RPMI8226 (cell line): ENCODE results near the gene SPACA5B.
"Not testable (repeated sequence)": the region's sequence is repeated elsewhere in the genome, so short reads cannot be mapped to it uniquely, and the experiment has no call there.

ENCODE experiments used
- DNase-seq: peaks from one replicate; pipeline ENCODE4 v3.0.0-alpha.2; 2015

The SPACA5B gene

DNA sequence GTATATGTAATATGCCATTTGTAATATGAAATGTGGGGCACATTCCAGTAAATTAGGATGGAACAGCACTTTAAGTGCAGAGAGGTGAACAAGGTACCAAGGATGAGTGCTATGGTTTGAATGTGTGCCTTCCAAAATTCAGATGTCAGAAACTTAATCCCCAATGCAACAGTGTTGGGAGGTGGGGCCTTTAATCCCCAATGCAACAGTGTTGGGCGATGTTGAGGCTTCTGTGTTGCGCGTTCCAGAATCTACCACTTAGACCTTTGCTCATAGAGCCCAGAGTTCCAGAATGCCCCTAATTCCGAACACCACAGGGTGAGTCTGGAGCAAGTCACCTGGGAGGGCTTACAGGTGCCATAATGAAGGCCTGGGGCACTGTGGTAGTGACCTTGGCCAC is at the start of gene SPACA5B:
SPACA5B (plus strand) TSS at position 301 of the 400 bp plus-strand sequence; CDS start at position 363, 62 bp downstream.
- DNase-seq = not testable (repeated sequence)

DNA sequence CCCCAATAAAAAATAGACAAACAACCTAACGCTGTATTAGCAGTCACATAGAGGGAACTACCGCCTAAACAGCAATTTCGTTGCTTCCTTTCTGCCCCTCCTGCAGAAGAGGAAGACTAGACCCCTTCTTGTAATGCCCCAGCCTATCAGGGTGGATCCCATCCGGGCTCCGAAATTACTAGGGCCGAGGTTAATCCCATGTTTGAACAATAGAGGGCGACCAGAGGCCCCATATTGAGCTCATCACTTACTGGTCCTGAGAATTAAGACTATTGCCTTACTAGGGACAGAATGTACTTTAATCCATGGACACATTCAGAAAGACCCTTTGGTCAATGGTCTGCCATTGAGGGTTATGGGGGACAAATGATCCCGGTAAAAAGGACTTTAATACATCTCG is 47.2 kb upstream of the SPACA5B start:
- DNase-seq = peak; percentile 45

DNA sequence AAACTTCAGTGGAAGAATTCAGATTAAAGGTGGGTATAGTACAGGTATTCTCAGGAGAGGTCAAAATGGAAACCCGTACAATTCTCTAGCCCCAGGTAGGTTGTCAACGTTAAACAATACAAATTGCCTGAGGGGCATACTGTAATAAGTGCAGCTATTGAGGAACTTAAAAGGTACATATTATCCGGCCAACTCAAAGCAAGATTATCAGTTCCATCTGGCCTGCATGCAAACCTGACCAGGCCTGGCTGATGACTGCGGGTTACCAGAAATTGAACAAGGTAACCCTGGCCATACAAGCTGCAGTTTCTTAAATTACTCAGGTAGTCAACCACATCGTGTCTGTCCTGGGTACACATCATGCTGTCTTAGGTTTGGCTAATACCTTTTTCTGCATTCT is 46.7 kb upstream of the SPACA5B start:
- DNase-seq = no peak

DNA sequence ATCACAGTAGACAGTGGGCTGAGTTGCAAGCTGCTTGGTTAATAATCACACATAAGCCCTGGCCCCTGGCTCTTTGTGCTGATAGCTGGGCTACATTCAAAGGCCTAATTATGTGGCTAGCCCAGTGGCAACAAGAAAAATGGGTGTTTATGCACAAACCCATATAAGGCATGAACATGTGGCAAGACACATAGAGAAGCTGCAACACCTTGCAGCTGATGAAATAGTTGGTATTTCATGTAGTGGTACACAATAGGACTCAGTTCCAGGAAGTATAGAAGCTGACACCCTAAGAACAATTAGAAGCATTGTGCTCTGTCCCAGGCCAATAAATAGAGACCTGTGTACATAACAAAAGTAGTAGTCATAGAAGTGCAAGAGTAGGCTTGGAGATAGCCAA is 44.3 kb upstream of the SPACA5B start:
- no peak for DNase-seq

GRCh38 chrX:48090123-48090522 is 40.3 kb upstream of the SPACA5B start:
- DNase-seq = no peak

GRCh38 chrX:48092558-48092957 is 37.9 kb upstream of the SPACA5B start:
- not testable (repeated sequence) for DNase-seq

- no peak for DNase-seq
These were observed 29.0 kb upstream of the SPACA5B start for GRCh38 chrX:48101443-48101842.

DNA sequence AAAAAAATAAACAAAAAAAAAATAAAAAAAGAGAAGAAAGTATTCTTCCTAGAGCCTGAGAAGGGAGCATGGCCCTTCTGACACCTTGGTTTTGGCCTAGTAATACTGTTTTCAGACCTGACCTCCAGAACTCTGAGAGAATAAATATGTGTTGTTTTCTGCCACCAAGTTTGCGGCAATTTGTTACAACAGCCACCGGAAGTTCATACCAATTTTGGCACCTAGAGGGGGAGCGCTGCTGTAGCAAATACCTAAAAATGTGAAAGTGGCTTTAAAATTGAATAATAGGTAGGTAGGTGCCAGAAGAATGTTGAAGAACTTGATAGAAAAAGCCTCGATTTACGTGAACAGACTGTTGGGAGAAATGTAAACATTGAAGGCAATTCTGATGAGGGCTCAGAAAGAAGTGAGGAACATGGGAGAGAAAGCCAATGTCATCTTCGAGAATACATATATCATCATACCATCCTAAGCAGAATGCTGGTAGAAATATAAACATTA is 27.5 kb upstream of the SPACA5B start:
- DNase-seq = no peak

- no peak for DNase-seq
These were observed 22.7 kb upstream of the SPACA5B start for GRCh38 chrX:48107717-48108116.

DNA sequence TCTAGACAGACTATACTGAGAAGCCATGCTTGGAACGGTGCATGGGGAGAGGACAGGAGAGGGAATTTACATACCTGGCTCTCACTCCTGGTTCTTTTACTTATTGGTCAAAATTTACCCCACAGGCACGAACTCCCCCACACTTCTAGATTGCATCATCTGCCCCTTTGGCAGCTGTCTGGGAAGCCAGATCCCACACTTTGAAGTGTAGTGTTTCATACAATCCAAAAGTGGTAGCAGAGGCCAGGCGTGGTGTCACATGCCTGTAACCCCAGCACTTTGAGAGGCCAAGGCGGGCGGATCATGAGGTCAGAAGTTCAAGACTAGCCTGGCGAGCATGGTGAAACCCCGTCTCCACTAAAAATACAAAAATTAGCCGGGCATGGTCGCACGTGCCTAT is 5.1 kb upstream of the SPACA5B start:
- not testable (repeated sequence) for DNase-seq

GRCh38 chrX:48132308-48132844 is 1.9 kb downstream of the SPACA5B start:
- not testable (repeated sequence) for DNase-seq

GRCh38 chrX:48139076-48139475 is 8.7 kb downstream of the SPACA5B start:
- not testable (repeated sequence) for DNase-seq

DNA sequence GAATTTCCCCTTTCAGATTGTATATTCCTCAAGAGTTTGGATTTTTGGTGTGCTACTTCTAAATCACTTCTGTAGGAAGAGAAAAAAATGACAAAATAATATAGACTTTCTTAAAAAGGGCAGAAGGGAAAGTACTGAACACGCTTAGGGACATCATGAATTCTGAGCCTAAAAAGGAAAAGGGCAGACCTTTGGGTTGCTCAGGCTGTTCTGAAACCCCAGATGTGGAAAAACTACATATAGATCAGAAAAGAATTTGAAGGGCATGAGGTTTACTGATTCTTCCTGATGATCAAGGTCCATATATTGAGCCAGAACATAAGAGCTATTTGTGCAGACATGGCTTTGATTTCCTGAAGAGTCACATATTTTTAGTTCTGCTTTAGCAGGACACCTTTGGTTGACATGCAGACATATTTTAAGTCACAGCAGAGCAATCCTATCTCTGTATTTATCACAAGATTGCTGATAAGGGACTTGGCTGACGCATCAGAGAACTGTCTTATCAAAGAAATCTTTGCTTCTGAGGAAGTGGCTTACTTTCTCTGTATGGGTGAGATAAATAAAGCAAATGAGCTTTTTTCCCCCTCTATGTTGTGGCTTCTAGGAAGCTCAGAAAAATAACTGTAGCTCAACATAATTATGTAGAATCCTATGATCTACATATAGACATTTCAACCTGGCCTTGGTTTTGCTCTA is 11.5 kb downstream of the SPACA5B start:
- DNase-seq = not testable (repeated sequence)

DNA sequence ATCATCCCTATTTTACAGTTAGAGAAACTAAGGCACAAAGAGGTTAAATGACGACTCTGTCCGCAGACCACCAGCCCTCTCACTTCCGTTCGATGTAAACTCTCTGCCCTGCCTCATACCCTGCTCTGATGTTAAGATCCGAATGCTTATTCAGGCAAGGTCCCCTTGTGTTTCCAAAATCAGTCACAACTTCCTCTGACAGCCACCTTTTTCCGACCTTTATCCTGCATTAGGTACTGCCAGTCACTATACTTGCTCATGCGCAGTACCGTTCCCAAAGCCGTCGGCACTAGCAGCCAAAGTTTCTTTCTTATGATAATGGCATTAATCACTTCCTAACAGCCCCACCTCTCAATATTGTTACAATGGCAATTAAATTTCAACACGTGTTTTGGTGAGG is 12.3 kb downstream of the SPACA5B start:
- DNase-seq = not testable (repeated sequence)

DNA sequence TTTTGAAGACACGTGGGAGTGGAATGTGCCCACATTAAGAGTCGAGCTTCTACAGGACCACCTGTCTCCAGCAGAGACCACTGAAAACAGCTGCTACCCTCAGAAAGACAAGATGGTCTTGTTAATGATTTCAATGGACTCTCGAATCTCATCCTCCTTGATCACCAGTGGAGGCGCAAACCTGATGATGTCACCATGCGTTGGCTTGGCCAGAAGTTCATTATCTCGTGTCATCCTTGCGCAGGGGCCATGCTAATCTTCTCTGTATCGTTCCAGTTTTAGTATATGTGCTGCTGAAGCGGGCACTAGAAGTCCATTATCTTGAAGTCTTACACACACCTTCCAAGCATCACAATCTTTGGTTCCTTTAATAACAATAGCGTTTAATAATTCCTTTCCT is 23.3 kb downstream of the SPACA5B start:
- no peak for DNase-seq

- no peak for DNase-seq
These were observed 24.4 kb downstream of the SPACA5B start for GRCh38 chrX:48154796-48155195.

- no peak for DNase-seq
These were observed 25.6 kb downstream of the SPACA5B start for GRCh38 chrX:48156014-48156413.

- DNase-seq = no peak
These were observed 34.8 kb downstream of the SPACA5B start for GRCh38 chrX:48165241-48165640.

- DNase-seq = not testable (repeated sequence)
These were observed 35.9 kb downstream of the SPACA5B start for GRCh38 chrX:48166322-48166721.

- no peak for DNase-seq
These were observed 49.3 kb downstream of the SPACA5B start for GRCh38 chrX:48179691-48180090.

- DNase-seq = no peak
These were observed 50.4 kb downstream of the SPACA5B start for GRCh38 chrX:48180811-48181210.

DNA sequence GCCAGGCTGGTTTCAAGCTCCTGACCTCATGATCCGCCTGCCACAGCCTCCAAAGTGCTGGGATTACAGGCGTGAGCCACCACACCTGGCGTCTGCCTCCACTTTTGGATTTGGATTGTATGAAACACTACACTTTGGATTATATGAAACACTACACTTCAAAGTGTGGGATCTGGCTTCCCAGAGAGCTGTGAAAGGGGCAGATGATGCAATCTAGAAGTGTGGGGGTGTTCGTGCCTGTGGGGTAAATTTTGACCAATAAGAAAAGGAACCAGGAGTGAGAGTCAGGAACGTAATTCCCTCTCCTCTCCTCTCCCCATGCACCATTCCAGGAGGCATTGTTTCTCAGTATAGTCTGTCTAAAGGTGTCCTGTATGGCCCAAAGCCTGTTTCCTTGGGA is 51.5 kb downstream of the SPACA5B start:
- DNase-seq = not testable (repeated sequence)
